ENCODE data around the gene ANO3. TPM values are rescaled to one million over a fixed set of nuclear protein-coding genes. Genes with fewer than 3 reads are reported as not detected.

ANO3 gene
- total and polyA plus RNA-seq, 2 experiments from 2014 or later: not detected

GRCh38 chr11:26527685-26528084 lies 195.8 kb downstream of the ANO3 start:
- peaks cover 9% of the 10 kb centered on the region for H3K27me3 Mint-ChIP-seq (ENCODE audit: insufficient read depth, low read depth, poor library complexity)
- no peaks in the 10 kb centered on the region for H4K20me1 ChIP-seq (replicated peaks; ENCODE audit: insufficient read depth)
- H3K36me3 ChIP-seq (ENCODE audit: insufficient read depth): no peaks in the 10 kb centered on the region
- H3K79me2 ChIP-seq (replicated peaks; ENCODE audit: insufficient read depth): no peaks in the 10 kb centered on the region
- H3K4me2 ChIP-seq: no peak overlapping the region
- peaks cover 9% of the 10 kb centered on the region for H3K4me1 ChIP-seq (ENCODE audit: insufficient read depth)
- DNase-seq (ENCODE audit: low spot score) (no peak), ATAC-seq (no peak)
- H3K9me3 Mint-ChIP-seq: no peaks in the 10 kb centered on the region
- H3F3A ChIP-seq (replicated peaks; ENCODE audit: low read depth): no peaks in the 10 kb centered on the region
- no peaks in the 10 kb centered on the region for H3K36me3 Mint-ChIP-seq (ENCODE audit: low read depth)
- no peak overlapping the region for H3K27ac Mint-ChIP-seq
- no peak overlapping the region for H3K4me3 Mint-ChIP-seq
- no peak overlapping the region for H3K4me3 ChIP-seq
- peaks cover 10% of the 10 kb centered on the region; the same call in 2 of the 3 replicates for H3K4me1 Mint-ChIP-seq
- peaks cover 31% of the 10 kb centered on the region for H3K27me3 ChIP-seq (ENCODE audit: insufficient read depth)
- H3K9me2 ChIP-seq (ENCODE audit: insufficient read depth): no peaks in the 10 kb centered on the region
- H3K27ac ChIP-seq (ENCODE audit: low read depth): no peak overlapping the region
- TF ChIP-seq STAT1 (IDR thresholded peaks at IDR 0.05; ENCODE audit: unreplicated experiment) (no peak), NANOG (IDR thresholded peaks at IDR 0.05; ENCODE audit: borderline replicate concordance) (no peak), JUNB (IDR thresholded peaks at IDR 0.05; ENCODE audit: unreplicated experiment) (no peak), REST (IDR thresholded peaks at IDR 0.05; ENCODE audit: unreplicated experiment) (no peak), EZH2phosphoT487 (IDR thresholded peaks at IDR 0.05; ENCODE audit: unreplicated experiment) (no peak), CTCF (conservative IDR thresholded peaks at IDR 0.05; ENCODE audit: low read depth in 2 of 2) (no peak)
- H2AFZ ChIP-seq: no peak overlapping the region

- Mint-ChIP-seq H3K4me3 (no peak overlapping the region), H3K27me3 (ENCODE audit: insufficient read depth, low read depth, poor library complexity) (peaks cover 4% of the 10 kb centered on the region), H3K27ac (no peak overlapping the region), H3K4me1 (no peaks in the 10 kb centered on the region), H3K9me3 (peaks cover 3% of the 10 kb centered on the region; the same call in 1 of the 3 replicates), H3K36me3 (ENCODE audit: low read depth) (no peaks in the 10 kb centered on the region)
- H3K4me2 ChIP-seq: no peak overlapping the region
- no peak overlapping the region for H3K27ac ChIP-seq (ENCODE audit: low read depth)
- no peaks in the 10 kb centered on the region for H3F3A ChIP-seq (replicated peaks; ENCODE audit: low read depth)
- no peaks in the 10 kb centered on the region for H3K4me1 ChIP-seq (ENCODE audit: insufficient read depth)
- H3K27me3 ChIP-seq (ENCODE audit: insufficient read depth): no peaks in the 10 kb centered on the region
- H3K79me2 ChIP-seq (replicated peaks; ENCODE audit: insufficient read depth): no peaks in the 10 kb centered on the region
- ATAC-seq: no peak
- H3K36me3 ChIP-seq (ENCODE audit: insufficient read depth): no peaks in the 10 kb centered on the region
- no peaks in the 10 kb centered on the region for H3K9me2 ChIP-seq (ENCODE audit: insufficient read depth)
- H2AFZ ChIP-seq: no peak overlapping the region
- no peak for DNase-seq (ENCODE audit: low spot score)
- no peaks in the 10 kb centered on the region for H4K20me1 ChIP-seq (replicated peaks; ENCODE audit: insufficient read depth)
- H3K4me3 ChIP-seq: no peak overlapping the region
- TF ChIP-seq ZNF462 (CRISPR knock-in tag; IDR thresholded peaks at IDR 0.05): no peak
- no peak for TF ChIP-seq CTCF (conservative IDR thresholded peaks at IDR 0.05; ENCODE audit: low read depth in 2 of 2)
- TF ChIP-seq EZH2phosphoT487 (IDR thresholded peaks at IDR 0.05; ENCODE audit: unreplicated experiment): no peak
- TF ChIP-seq ZNF114 (CRISPR knock-in tag; IDR thresholded peaks at IDR 0.05): no peak
Observed at GRCh38 chr11:26537341-26537740, 205.4 kb downstream of the ANO3 start.

Measured in GM23338 (cell line).